ENCODE measurements around the gene RNF175.

RNF175 gene

DNA sequence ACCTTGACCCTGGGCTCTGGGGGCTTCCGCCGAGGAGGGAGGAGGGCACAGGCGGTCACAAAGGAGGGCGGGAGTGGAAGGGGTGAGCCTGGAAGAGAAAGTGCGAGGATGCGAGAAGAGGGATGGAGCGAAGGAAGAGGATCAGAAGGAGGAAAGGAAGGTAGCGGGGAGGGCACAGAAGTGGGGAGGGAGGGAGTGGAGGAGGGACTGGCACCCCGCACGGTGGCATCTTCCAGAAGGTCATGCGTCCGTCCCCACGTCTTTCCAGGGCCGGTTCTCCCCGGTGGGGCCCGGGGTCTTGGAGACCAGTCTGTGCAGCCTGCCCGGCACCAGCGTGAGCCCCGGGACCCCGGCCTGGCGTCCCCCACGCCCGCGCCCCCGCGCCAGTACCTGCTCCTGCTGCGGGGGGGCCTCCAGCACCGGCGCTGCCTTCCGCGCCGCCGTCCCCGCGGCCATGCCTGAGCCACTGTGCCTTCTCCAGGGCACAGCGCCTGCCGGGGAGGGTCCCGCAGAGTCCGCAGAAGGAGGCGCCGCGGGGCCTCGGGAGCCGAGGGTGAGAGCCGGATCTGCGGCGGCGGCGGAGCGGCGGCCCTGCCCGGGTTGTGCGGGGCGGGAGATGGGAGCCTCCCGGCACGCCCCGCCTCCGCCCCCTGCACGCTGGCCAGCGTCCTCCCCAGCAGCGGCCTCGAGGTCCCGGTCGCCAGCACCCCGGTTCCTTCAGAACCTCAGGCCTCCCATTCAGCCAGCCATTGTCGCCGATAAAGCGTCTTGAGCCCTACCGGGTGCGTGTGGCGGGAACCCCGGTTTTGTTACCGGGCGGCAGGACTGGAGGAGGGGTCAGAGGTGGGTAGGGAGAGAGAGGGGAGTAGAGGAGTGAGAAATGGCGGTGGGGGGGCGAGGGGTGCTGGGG lies at the start of gene RNF175:
TSS of gene RNF175 (minus strand) at position 618 of the 910 bp plus-strand sequence. CDS start at position 456, 162 bp downstream.
- Mint-ChIP-seq H3K36me3 (ENCODE audit: low read depth) (no peaks in the 10 kb centered on the region), H3K4me1 (ENCODE audit: low read depth) (peaks cover 33% of the 10 kb centered on the region), H3K4me3 (peak within 1 kb of the TSS; percentile 71), H3K27me3 (peaks cover 60% of the 10 kb centered on the region), H3K9me3 (no peaks in the 10 kb centered on the region), H3K27ac (no peak within 1 kb of the TSS)
- intact Hi-C loops (cut with micrococcal nuclease), result loop anchor here (5.0 kb wide), 1 partner anchor 332 kb away; no protein-coding TSS in a partner anchor

DNA sequence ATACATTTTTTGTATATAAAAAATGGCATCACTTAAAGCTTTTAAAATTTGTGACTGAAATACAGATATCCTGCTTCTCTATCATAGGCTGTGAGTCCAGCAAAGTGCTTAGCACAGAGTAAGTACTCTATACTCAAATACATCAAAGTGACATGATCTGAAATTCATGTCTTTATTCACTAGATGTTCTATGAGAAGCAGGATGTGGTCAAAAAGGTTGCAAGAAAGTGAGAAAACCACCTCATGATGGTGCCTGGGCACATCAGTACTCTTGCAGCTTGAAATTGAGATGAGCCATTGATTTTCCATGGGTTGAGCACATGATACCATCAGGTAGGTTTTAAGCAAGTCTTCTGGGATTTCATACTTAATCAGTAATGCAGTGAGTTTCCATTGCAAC lies 49.5 kb upstream of the RNF175 start:
- Mint-ChIP-seq H3K36me3 (ENCODE audit: low read depth) (no peaks in the 10 kb centered on the region), H3K4me1 (ENCODE audit: low read depth) (peaks cover 7% of the 10 kb centered on the region), H3K9me3 (peaks cover 8% of the 10 kb centered on the region), H3K4me3 (no peak overlapping the region), H3K27ac (no peak overlapping the region), H3K27me3 (peaks cover 11% of the 10 kb centered on the region)
- intact Hi-C loops (cut with micrococcal nuclease), result no loop called here

DNA sequence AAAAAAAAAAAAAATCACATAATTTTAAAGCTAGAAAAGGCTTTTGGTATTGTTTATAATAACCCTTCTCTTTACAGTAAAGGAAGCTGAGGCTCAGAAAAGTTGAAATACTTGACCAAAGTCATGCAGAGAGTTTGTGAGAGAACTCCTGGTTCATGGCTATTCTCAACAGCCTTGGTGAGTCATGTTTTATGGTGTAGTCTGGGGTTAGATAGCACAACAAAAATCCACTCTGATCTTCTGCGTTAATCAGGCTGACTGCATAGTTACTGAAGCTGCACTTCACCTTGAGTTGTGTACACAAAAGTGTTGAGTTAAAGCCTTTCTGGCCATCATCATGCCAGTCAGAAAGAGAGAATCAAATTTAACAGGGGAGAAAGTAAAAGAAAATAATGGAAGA lies 48.4 kb upstream of the RNF175 start:
- no peak overlapping the region for H3K27ac Mint-ChIP-seq
- H3K27me3 Mint-ChIP-seq, result peaks cover 10% of the 10 kb centered on the region
- intact Hi-C loops (cut with micrococcal nuclease), result no loop called here
- peaks cover 7% of the 10 kb centered on the region for H3K4me1 Mint-ChIP-seq (ENCODE audit: low read depth)
- H3K4me3 Mint-ChIP-seq, result no peak overlapping the region
- no peaks in the 10 kb centered on the region for H3K36me3 Mint-ChIP-seq (ENCODE audit: low read depth)
- H3K9me3 Mint-ChIP-seq, result peaks cover 8% of the 10 kb centered on the region

DNA sequence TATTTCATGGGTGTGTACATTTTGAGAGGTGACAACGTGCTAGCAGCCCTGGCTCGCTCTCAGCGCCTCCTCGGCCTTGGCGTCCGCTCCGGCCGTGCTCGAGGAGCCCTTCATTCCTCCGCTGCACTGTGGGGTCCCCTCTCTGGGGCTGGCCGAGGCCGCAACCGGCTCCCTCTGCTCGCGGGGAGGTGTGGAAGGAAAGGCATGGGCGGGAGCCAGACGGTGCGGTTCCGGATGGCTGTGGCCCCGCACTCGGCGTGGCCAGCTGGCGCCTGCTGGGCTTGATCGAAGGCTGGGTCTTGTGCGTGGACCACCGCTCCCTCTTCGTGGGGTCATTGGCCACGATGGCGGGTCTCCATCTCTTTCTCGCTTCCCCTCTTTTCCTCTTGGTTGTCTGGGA lies 46.2 kb upstream of the RNF175 start:
- Mint-ChIP-seq H3K4me1 (ENCODE audit: low read depth) (peaks cover 7% of the 10 kb centered on the region), H3K27me3 (peaks cover 14% of the 10 kb centered on the region), H3K36me3 (ENCODE audit: low read depth) (no peaks in the 10 kb centered on the region), H3K4me3 (no peak overlapping the region), H3K9me3 (peaks cover 8% of the 10 kb centered on the region), H3K27ac (no peak overlapping the region)
- intact Hi-C loops (cut with micrococcal nuclease), result no loop called here

DNA sequence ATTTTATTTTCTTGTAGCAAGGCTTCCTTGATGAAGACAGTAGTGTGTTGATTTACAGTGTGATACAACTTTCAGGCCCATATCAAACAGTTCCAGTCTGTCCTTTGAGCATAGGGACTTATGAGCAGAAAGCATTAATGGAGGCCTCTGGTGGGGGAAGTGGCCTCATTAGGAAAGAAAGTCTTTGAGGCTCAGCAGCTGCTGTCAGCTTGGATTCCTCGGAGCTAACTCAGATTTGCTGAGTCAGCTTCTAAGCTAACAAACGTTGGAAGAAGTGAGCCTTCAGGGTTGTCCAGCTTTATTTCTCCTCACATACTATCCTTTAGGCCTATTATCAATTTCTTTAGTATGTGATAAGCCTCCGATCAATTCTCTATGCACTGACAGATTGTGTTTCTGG lies 44.9 kb upstream of the RNF175 start:
- H3K4me3 Mint-ChIP-seq, result no peak overlapping the region
- intact Hi-C loops (cut with micrococcal nuclease), result no loop called here

DNA sequence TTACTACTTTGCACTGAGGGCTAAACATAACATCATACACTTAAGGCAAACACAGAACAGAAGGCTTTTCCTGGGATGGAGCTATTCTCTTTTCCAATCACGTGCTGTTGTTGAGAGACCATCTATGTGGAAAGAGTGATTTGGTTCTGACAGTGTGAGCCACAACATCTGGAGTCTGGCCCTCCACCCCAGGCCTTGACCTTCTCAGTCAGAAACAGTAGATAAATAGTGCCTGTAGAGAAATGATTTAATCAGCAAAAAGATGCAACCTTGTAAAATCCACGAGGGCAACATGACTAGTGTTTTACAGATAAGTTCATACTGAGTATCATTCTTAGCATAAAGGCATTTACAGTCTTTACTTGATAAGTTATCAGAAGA lies 39.9 kb upstream of the RNF175 start:
- Mint-ChIP-seq H3K36me3 (ENCODE audit: low read depth) (no peaks in the 10 kb centered on the region), H3K27me3 (peaks cover 40% of the 10 kb centered on the region)

More for the DNA sequence above, 44.9 kb upstream of the RNF175 start:
- Mint-ChIP-seq H3K4me1 (ENCODE audit: low read depth) (peaks cover 3% of the 10 kb centered on the region), H3K27ac (no peak overlapping the region), H3K27me3 (peaks cover 14% of the 10 kb centered on the region), H3K9me3 (peaks cover 8% of the 10 kb centered on the region), H3K36me3 (ENCODE audit: low read depth) (no peaks in the 10 kb centered on the region)

DNA sequence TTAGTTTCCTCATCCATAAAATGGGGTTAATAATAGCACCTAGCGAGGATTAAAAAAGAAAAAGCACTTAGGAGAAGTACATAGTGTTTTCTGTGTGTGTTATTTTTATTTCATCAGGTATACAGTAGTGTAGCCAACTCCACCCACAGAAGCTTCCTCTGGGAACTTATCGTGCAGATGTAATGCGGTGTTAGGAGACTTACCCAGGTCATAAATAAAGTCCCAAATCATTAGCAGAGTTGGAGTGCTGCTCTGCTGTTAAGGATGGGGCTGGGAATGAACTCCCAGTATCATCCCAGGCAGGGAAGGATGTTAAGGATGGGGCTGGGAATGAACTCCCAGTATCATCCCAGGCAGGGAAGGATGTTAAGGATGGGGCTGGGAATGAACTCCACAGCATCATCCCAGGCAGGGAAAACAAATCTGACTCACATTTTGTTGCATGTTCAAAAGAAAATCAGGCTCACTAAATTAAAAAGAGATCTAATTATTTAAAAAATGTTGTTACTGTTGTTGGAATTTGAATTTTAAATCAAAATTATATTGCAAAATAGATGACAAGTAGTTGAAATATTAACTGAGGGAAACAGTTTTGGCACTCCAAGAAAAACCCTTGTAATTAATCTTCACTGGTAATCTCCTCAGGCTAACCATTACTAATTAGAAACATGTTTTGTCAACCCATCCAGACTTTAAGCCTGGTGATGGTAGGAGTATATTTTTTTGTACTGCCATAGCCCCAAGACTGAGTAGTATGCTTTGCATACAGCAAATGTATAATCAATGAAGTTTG lies 39.3 kb upstream of the RNF175 start:
- Mint-ChIP-seq H3K27me3 (peaks cover 46% of the 10 kb centered on the region), H3K9me3 (no peaks in the 10 kb centered on the region), H3K27ac (no peak overlapping the region), H3K4me1 (ENCODE audit: low read depth) (no peaks in the 10 kb centered on the region), H3K36me3 (ENCODE audit: low read depth) (no peaks in the 10 kb centered on the region), H3K4me3 (no peak overlapping the region)
- intact Hi-C loops (cut with micrococcal nuclease), result no loop called here

More for the DNA sequence above, 39.9 kb upstream of the RNF175 start:
- Mint-ChIP-seq H3K4me1 (ENCODE audit: low read depth) (no peaks in the 10 kb centered on the region), H3K9me3 (no peaks in the 10 kb centered on the region), H3K27ac (no peak overlapping the region), H3K4me3 (no peak overlapping the region)
- intact Hi-C loops (cut with micrococcal nuclease), result no loop called here

DNA sequence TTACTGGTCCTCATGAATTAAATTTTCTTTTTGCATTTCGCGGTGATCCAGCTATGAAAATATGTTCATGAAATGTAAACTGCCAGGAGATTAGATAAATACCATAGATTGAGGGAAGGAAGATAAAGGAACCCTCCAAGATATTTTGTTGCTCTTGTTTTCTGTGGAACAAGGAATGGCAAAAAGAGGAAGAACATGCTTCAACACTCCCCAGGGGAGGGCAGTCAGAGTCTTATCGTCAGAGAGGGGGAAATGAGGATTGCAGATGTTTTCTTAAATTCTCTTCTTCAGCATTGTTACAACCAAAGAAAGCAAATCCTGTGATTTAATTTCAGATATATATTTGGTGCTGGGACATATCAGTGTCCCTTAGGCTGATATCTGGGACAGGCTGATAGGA lies 38.6 kb upstream of the RNF175 start:
- intact Hi-C loops (cut with micrococcal nuclease), result no loop called here
- Mint-ChIP-seq H3K4me3 (no peak overlapping the region), H3K36me3 (ENCODE audit: low read depth) (no peaks in the 10 kb centered on the region)

DNA sequence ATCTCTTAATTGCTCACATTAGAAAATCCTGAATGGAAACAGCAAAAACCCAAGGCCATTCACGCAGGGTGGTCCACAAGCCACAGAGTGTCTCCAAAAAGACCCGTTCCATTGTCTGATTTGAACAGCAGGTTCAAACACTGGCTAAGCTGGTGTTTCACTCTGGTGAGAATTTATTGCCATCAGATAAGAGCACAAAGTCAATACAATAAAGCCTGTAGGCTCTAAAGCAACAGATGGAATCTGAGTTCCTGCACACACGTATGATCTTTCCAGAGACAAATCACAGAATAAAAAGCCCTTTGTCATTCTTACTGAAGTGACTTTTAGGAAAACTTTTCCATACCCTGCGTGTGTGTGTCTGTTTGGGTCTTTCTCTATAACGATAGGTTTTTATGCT lies 34.2 kb upstream of the RNF175 start:
- no peak overlapping the region for H3K27ac Mint-ChIP-seq
- intact Hi-C loops (cut with micrococcal nuclease), result no loop called here
- no peaks in the 10 kb centered on the region for H3K9me3 Mint-ChIP-seq
- peaks cover 90% of the 10 kb centered on the region for H3K27me3 Mint-ChIP-seq
- peaks cover 37% of the 10 kb centered on the region for H3K4me1 Mint-ChIP-seq (ENCODE audit: low read depth)
- H3K4me3 Mint-ChIP-seq, result no peak overlapping the region
- no peaks in the 10 kb centered on the region for H3K36me3 Mint-ChIP-seq (ENCODE audit: low read depth)

More for the DNA sequence above, 38.6 kb upstream of the RNF175 start:
- H3K9me3 Mint-ChIP-seq, result no peaks in the 10 kb centered on the region
- no peak overlapping the region for H3K27ac Mint-ChIP-seq
- H3K27me3 Mint-ChIP-seq, result peaks cover 52% of the 10 kb centered on the region
- no peaks in the 10 kb centered on the region for H3K4me1 Mint-ChIP-seq (ENCODE audit: low read depth)

DNA sequence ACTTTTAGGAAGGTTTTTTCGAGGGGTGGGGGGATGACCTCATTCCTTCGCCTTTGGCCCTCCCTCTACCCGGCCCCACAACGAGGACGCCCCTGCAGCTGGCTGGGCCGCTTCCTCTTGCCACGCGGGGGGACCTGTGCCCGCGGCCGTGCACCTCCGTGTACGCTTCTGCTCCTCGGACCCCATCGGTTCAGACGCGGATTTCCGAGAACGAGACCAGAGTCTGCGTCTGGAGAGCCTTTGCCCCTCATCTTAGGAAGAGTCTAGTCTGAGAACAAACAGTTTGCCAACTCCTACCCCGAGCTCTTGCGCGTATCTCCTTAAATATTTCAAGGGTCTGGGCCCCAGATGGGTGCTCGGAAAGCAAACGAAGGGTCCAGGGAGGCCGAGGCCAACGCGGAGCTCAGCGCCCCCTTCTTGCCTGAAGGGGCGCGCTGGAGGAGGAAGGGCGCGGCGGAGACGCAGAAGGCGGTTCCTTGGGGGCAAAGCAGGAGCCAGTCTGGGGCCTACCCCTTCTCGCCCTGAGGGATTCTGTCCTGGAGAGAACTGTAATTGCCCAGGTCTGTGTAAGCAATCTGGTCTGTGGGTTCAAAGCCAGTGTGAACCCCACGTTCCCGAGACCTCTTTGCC lies 32.9 kb upstream of the RNF175 start:
- Mint-ChIP-seq H3K4me1 (ENCODE audit: low read depth) (peaks cover 50% of the 10 kb centered on the region), H3K27me3 (peaks cover 94% of the 10 kb centered on the region), H3K36me3 (ENCODE audit: low read depth) (no peaks in the 10 kb centered on the region), H3K27ac (no peak overlapping the region), H3K9me3 (no peaks in the 10 kb centered on the region), H3K4me3 (peak overlapping the region; percentile 60)
- intact Hi-C loops (cut with micrococcal nuclease), result no loop called here

DNA sequence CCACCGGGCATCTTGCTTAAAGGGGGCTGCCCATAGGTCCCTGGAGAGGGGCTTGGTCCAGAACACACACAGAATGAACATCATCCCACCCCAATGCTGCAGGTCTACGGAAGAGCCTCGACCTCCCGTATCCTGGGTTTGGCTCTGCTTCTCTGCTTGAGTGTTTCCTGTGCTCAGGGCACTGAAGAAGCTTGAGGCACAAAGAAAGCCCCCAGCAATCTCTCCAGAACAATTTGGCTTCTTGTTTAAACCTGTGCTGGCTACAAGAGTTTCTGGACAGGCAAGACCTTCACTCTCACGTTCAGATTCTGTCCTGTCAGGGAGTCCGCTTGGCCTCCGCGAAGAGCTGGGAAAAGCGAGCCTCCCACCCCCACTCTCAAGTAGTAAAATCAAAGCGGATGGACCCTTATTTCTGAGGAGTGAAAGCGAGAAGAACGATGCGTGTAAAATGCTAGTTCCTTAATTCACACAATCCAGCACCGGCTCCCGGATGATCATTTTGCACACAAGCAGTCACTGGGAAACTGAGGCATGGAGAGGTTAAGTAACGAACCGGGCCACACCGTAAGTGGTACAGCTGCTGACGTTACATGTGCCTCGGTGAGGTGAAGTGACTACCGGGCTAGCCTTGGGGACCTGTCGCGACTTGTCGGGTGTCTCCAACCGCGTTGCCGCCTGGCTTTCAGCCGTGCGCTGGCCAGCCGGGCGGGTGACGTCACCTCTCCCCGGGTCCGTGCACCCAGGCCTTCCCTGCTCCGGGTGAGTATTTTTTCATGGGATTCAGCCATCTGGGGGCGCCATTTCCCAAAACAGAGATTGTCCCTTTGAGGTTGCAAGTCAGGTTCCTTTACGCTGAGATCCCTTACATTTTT lies 32.2 kb upstream of the RNF175 start:
- Mint-ChIP-seq H3K9me3 (no peaks in the 10 kb centered on the region), H3K4me3 (peak overlapping the region; percentile 60), H3K27me3 (peaks cover 97% of the 10 kb centered on the region), H3K36me3 (ENCODE audit: low read depth) (no peaks in the 10 kb centered on the region), H3K27ac (no peak overlapping the region), H3K4me1 (ENCODE audit: low read depth) (peaks cover 52% of the 10 kb centered on the region)
- intact Hi-C loops (cut with micrococcal nuclease), result no loop called here

DNA sequence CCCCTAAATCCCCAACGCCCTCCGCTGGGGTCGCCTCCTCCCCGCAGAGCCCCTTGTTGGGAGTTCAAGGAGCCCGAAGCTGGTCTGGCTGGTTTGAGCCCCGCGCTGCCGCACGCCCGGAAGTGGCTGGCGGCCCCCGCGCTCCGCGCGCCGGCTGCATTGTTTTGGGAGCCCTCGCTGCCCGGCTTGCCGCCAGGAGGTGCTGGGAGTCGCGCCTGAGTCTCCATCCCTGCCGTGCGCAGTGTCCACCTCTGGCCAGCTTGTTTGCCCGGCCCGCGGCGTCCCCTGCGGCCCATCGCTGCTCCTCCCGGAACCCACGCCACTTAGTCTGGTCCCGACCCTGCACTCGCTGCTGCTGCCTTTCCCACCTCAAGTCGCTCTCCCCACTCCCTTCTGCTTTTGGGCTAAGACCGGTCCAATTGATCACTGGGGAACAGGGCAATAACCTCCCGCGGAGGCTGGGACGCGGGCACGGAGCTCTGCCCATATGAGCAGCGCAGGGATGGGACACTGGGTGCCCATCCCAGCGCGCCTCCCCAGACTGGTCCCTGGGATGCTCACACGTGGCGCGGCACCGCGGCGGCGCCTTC lies 31.2 kb upstream of the RNF175 start:
- intact Hi-C loops (cut with micrococcal nuclease), result no loop called here
- Mint-ChIP-seq H3K4me1 (ENCODE audit: low read depth) (peaks cover 52% of the 10 kb centered on the region), H3K27ac (no peak overlapping the region), H3K36me3 (ENCODE audit: low read depth) (no peaks in the 10 kb centered on the region), H3K9me3 (no peaks in the 10 kb centered on the region), H3K4me3 (peak overlapping the region; percentile 42), H3K27me3 (peaks cover 98% of the 10 kb centered on the region)

DNA sequence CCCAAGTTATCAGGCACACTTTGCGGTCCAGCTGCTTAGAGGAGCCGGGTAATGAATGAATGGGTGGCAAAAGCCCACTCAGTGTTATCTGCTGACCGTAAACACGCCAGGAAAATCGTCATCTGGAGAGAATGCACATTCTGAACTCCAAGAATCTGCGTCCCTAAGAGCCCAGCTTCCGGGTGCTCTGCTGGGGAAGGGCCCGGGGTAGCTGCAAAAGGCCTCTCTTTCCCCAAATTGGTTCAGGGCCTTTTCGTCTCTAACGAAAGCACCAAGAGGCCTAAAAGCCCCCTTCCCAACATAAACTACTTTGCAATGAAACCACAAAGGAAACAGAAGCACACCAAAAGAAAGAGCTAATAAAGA lies 30.7 kb upstream of the RNF175 start:
- Mint-ChIP-seq H3K27ac (no peak overlapping the region), H3K4me1 (ENCODE audit: low read depth) (peaks cover 52% of the 10 kb centered on the region), H3K9me3 (no peaks in the 10 kb centered on the region), H3K4me3 (no peak overlapping the region), H3K27me3 (peaks cover 99% of the 10 kb centered on the region), H3K36me3 (ENCODE audit: low read depth) (no peaks in the 10 kb centered on the region)
- intact Hi-C loops (cut with micrococcal nuclease), result no loop called here

Measured in dendritic cell treated with granulocyte-macrophage colony-stimulating factor and Interleukin-4, amounts not matched to agents 40 ng/mL and 50 ng/mL, for 4 days (primary cell).